HT-29 (cell line): ENCODE results near the gene MYH7. TPM values are rescaled to one million over a fixed set of nuclear protein-coding genes. Genes with fewer than 3 reads are reported as not detected.
"Not testable (repeated sequence)": the region's sequence is repeated elsewhere in the genome, so short reads cannot be mapped to it uniquely, and the experiment has no call there.

Experiments
- DNase-seq: peaks from one replicate; pipeline ENCODE4 v3.0.0-alpha.2; 2015; ENCODE audit warnings: low spot score
- total RNA-seq: library from RNA; depleted of rRNA; stranded (reverse); fragments of >200 nt; shearing (Covaris generic); gene quantifications from 2 replicates; pipeline ENCODE4 v1.2.3, GENCODE V29; 2014

The MYH7 gene
- total RNA-seq, 1 experiment from 2014 or later = not detected

GRCh38 chr14:23430723-23431085, 4.8 kb downstream of the MYH7 start:
- DNase-seq = no peak

- no peak for DNase-seq
These were observed 5.3 kb downstream of the MYH7 start for GRCh38 chr14:23430016-23430722.

- DNase-seq = no peak
These were observed 6.6 kb downstream of the MYH7 start for GRCh38 chr14:23428686-23429495.

- not testable (repeated sequence) for DNase-seq
These were observed 9.7 kb downstream of the MYH7 start for GRCh38 chr14:23425798-23426197.

- DNase-seq = no peak
These were observed 10.3 kb downstream of the MYH7 start for GRCh38 chr14:23425169-23425568.

GRCh38 chr14:23423657-23424056, 11.8 kb downstream of the MYH7 start:
- DNase-seq = no peak

GRCh38 chr14:23421594-23421993, 13.9 kb downstream of the MYH7 start:
- DNase-seq = no peak

GRCh38 chr14:23419646-23420045, 15.8 kb downstream of the MYH7 start:
- not testable (repeated sequence) for DNase-seq

- no peak for DNase-seq
These were observed 17.4 kb downstream of the MYH7 start for GRCh38 chr14:23418021-23418420.

GRCh38 chr14:23417269-23417668, 18.2 kb downstream of the MYH7 start:
- not testable (repeated sequence) for DNase-seq

GRCh38 chr14:23416801-23417200, 18.7 kb downstream of the MYH7 start:
- DNase-seq = no peak

- no peak for DNase-seq
These were observed 19.4 kb downstream of the MYH7 start for GRCh38 chr14:23415821-23416778.

GRCh38 chr14:23414906-23415820, 20.3 kb downstream of the MYH7 start:
- no peak for DNase-seq

- no peak for DNase-seq
These were observed 21.2 kb downstream of the MYH7 start for GRCh38 chr14:23414254-23414653.

- no peak for DNase-seq
These were observed 21.8 kb downstream of the MYH7 start for GRCh38 chr14:23413681-23414080.

- no peak for DNase-seq
These were observed 23.6 kb downstream of the MYH7 start for GRCh38 chr14:23411563-23412525.

GRCh38 chr14:23409966-23410635, 25.4 kb downstream of the MYH7 start:
- no peak for DNase-seq

GRCh38 chr14:23409475-23409874, 26.0 kb downstream of the MYH7 start:
- DNase-seq = no peak

GRCh38 chr14:23408307-23408630, 27.2 kb downstream of the MYH7 start:
- no peak for DNase-seq
